ENCODE results near the gene HELQ. TPM values are rescaled to one million over a fixed set of nuclear protein-coding genes. Genes with fewer than 3 reads are reported as not detected.

Gene HELQ
- total RNA-seq, 4 donors from 2014 or later = 7.8 to 15.9 (median 12.3) TPM

- intact Hi-C loops (cut with DNase I) = loop anchor here (5.0 kb wide), 1 partner anchor 47 kb away; the partner anchor contains the start of gene GPAT3
- H3K4me1 ChIP-seq = peaks cover 6 to 10% (median 8%) of the 10 kb centered on the region in 4 donors
- no peaks in the 10 kb centered on the region for H3K36me3 ChIP-seq
- H3K27me3 ChIP-seq = no peaks in the 10 kb centered on the region
- 45% methylated on average over 1 of the region's 1 CpG for WGBS
- no peaks in the 10 kb centered on the region for H3K9me3 ChIP-seq
- H3K27ac ChIP-seq (replicated peaks in 1 of 4) = no peak overlapping the region
- TF ChIP-seq EP300 (IDR thresholded peaks at IDR 0.05) (no peak), POLR2A (IDR thresholded peaks at IDR 0.05; ENCODE audit: low read depth) (no peak), POLR2AphosphoS5 (IDR thresholded peaks at IDR 0.05) (no peak), CTCF (IDR thresholded peaks at IDR 0.05) (no peak)
- DNase-seq (ENCODE audit: extremely low spot score) = no peak
- H3K4me3 ChIP-seq = no peak overlapping the region
Observed at GRCh38 chr4:83489711-83490326, 34.2 kb upstream of the HELQ start.

DNA sequence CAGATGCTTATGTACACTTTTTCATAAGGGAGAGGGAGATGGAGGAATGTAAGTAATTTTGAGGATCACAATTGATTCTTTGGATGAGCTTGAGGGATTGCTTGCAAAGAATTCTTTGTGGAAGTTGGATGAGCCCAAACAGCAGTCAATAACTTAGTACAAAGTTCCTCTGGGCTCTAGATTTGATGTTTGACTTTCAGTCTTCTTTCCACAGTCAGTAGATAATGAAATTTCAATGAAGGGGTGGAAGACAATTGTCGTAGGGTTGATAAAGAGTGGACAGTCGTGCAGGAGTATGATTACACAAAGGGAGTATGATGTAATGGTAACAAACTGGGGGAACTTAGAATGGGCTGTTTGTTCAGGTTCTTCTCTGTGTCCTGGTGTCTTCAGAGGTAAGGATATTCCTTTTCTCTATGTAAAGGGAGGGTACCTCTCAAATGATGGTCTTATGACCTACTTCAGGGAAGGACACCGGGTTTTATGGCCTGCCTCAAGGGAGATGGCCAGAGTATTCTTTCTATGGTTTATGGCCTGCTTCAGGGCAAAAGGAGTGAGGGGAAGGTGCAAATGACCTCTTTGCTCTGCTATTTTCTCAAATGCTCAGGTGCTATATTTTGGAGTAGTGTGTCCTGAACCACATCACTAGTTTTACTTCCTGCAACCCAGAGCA, 31.0 kb upstream of the HELQ start:
- TF ChIP-seq CTCF (IDR thresholded peaks at IDR 0.05) (no peak), EP300 (IDR thresholded peaks at IDR 0.05) (no peak)
- 86% methylated on average over 3 of the region's 3 CpGs for WGBS
- intact Hi-C loops (cut with DNase I) = no loop called here
- Histone ChIP-seq H3K27ac (replicated peaks in 1 of 4) (no peak overlapping the region), H3K36me3 (no peaks in the 10 kb centered on the region), H3K9me3 (no peaks in the 10 kb centered on the region), H3K27me3 (no peaks in the 10 kb centered on the region), H3K4me1 (peaks cover 13 to 24% (median 20%) of the 10 kb centered on the region in 4 donors), H3K4me3 (no peak overlapping the region)
- peak; percentile 3 for DNase-seq (ENCODE audit: extremely low spot score)

DNA sequence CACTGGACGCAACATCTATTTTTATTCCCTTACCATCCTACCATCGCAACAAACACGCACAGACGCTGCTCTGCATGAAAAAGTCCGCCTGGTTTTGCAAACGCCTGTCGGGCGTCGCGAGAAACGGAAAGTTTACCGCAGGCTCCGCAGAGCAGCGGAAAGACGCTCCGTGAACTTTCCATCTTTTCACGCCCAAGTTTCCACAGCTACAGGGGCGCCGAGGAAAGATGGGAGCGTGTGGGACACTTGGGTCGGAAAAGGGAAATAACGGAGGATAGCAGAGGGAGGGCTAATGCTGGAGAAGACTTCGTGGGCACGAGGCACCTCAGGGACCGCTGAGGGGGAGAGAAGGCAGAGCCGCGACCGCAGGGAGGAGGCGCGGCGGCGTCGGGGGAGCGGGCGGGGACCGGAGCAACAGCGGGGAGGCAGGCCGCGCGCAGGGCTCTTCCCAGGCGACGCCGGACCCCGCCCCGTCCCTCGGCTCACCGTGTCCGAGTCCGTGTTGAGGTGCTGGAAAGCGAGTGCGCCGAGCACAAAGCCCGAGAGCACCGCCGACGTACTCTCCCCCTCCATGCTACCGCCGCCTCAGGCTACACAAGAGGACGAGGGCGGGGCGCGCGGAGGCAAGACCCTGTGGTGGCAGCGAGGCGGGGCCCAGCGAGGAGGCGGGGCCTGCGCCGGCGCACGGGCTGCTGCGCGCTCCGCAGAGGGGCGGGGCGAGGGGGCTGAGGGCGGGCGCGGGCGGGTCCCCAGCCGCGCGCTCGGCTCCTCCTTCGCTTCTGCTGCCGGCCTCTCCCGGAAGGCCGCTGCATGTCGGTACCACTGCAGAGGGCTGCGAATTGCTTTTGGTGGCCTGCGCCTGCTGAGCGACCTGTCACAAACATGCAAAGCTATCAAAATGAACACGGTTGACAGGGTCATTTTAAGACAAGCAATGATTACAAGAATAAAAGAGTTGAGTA, 29.2 kb upstream of the HELQ start, which contains the start of gene ABRAXAS1:
TSS of gene ABRAXAS1 (minus strand) at position 601 of the 962 bp plus-strand sequence. CDS start at position 573, 28 bp downstream.
- intact Hi-C loops (cut with DNase I) = no loop called here
- H3K36me3 ChIP-seq = peaks cover 0 to 7% (median under 1%) of the 10 kb centered on the region in 4 donors
- WGBS = under 1% methylated on average over 33 of the region's 93 CpGs

DNA sequence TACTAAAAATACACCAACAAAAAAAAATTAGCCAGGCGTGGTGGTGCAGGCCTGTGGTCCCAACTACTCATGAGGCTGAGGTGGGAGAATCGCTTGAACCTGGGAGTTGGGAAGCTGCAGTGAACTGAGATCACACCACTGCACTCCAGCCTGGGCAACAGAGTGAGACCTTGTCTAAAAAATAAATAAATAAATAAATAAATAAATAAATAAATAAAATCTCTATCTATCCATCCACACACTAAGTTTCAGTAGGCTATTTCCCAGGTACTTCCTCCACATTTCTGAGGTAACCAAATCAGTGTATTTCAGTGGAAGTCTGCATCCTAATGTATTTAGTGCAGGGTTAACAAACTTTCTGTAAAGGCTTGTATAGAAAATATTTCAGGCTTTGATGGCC, 18.3 kb upstream of the HELQ start:
- intact Hi-C loops (cut with DNase I) = no loop called here
- Histone ChIP-seq H3K4me3 (no peak overlapping the region), H3K36me3 (peaks cover 0 to 47% (median 14%) of the 10 kb centered on the region in 4 donors), H3K27ac (replicated peaks in 1 of 4) (no peak overlapping the region), H3K4me1 (no peaks in the 10 kb centered on the region), H3K27me3 (no peaks in the 10 kb centered on the region), H3K9me3 (no peaks in the 10 kb centered on the region)
- no peak for TF ChIP-seq CTCF (IDR thresholded peaks at IDR 0.05)
- TF ChIP-seq POLR2A (IDR thresholded peaks at IDR 0.05; ENCODE audit: low read depth) = no peak
- TF ChIP-seq POLR2AphosphoS5 (IDR thresholded peaks at IDR 0.05) = no peak
- TF ChIP-seq EP300 (IDR thresholded peaks at IDR 0.05) = no peak
- 100% methylated on average over 2 of the region's 2 CpGs for WGBS
- no peak for DNase-seq (ENCODE audit: extremely low spot score)

More for the DNA sequence above, 29.2 kb upstream of the HELQ start, which contains the start of gene ABRAXAS1:
- Histone ChIP-seq H3K27ac (replicated peaks in 1 of 4) (peak within 1 kb of the TSS; percentile 85 to 95 (median 92)), H3K4me3 (peak within 1 kb of the TSS; percentile 63 to 82 (median 74)), H3K4me1 (peaks cover 13 to 24% (median 20%) of the 10 kb centered on the region in 4 donors), H3K9me3 (no peaks in the 10 kb centered on the region), H3K27me3 (no peaks in the 10 kb centered on the region)
- TF ChIP-seq POLR2AphosphoS5 (IDR thresholded peaks at IDR 0.05) = peak; percentile 98
- TF ChIP-seq POLR2A (IDR thresholded peaks at IDR 0.05; ENCODE audit: low read depth) = peak; percentile 30
- no peak for TF ChIP-seq EP300 (IDR thresholded peaks at IDR 0.05)
- peak; percentile 97 for DNase-seq (ENCODE audit: extremely low spot score)
